ENCODE measurements around the gene TPGS2.
A peak's percentile ranks its signal among the peaks of the same experiment; 100 is the strongest.
"Not testable (repeated sequence)": the region's sequence is repeated elsewhere in the genome, so short reads cannot be mapped to it uniquely, and the experiment has no call there.

Gene TPGS2

GRCh38 chr18:36766836-36767235, 62.0 kb downstream of the TPGS2 start:
- DNase-seq (ENCODE audit: low read depth): no peak
- no peak for TF ChIP-seq CTCF (conservative IDR thresholded peaks at IDR 0.05; ENCODE audit: low read depth, low read length)
- H3K4me3 ChIP-seq (ENCODE audit: low read length): no peak overlapping the region

- H3K4me3 ChIP-seq (ENCODE audit: low read length); DNase-seq (ENCODE audit: low read depth): not testable (repeated sequence)
Observed at GRCh38 chr18:36762965-36763364, 65.8 kb downstream of the TPGS2 start.

GRCh38 chr18:36762074-36762473, 66.7 kb downstream of the TPGS2 start:
- TF ChIP-seq CTCF (conservative IDR thresholded peaks at IDR 0.05; ENCODE audit: low read depth, low read length): no peak
- no peak for DNase-seq (ENCODE audit: low read depth)
- H3K4me3 ChIP-seq (ENCODE audit: low read length): no peak overlapping the region

- no peak for DNase-seq (ENCODE audit: low read depth)
- TF ChIP-seq CTCF (conservative IDR thresholded peaks at IDR 0.05; ENCODE audit: low read depth, low read length): peak; percentile 4
- H3K4me3 ChIP-seq (ENCODE audit: low read length): no peak overlapping the region
Observed at GRCh38 chr18:36761186-36761698, 67.6 kb downstream of the TPGS2 start.

- no peak for TF ChIP-seq CTCF (conservative IDR thresholded peaks at IDR 0.05; ENCODE audit: low read depth, low read length)
- H3K4me3 ChIP-seq (ENCODE audit: low read length): no peak overlapping the region
- DNase-seq (ENCODE audit: low read depth): no peak
Observed at GRCh38 chr18:36760598-36760997, 68.2 kb downstream of the TPGS2 start.

GRCh38 chr18:36759167-36759776, 69.5 kb downstream of the TPGS2 start:
- no peak for TF ChIP-seq CTCF (conservative IDR thresholded peaks at IDR 0.05; ENCODE audit: low read depth, low read length)
- DNase-seq (ENCODE audit: low read depth): no peak
- H3K4me3 ChIP-seq (ENCODE audit: low read length): no peak overlapping the region

GRCh38 chr18:36758623-36759022, 70.2 kb downstream of the TPGS2 start:
- no peak overlapping the region for H3K4me3 ChIP-seq (ENCODE audit: low read length)
- DNase-seq (ENCODE audit: low read depth): no peak
- TF ChIP-seq CTCF (conservative IDR thresholded peaks at IDR 0.05; ENCODE audit: low read depth, low read length): no peak

Measured in retinal pigment epithelial cell (primary cell).